Measurements from ENCODE around the gene GAREM2.

- TF ChIP-seq EZH2 (IDR thresholded peaks at IDR 0.05; ENCODE audit: borderline replicate concordance, low read length) (no peak), CTCF (IDR thresholded peaks at IDR 0.05; ENCODE audit: low read length) (no peak)
These were observed 10.2 kb downstream of the GAREM2 start for GRCh38 chr2:26182887-26183630.
